ENCODE measurements around the gene EPB41L3. TPM values are rescaled to one million over a fixed set of nuclear protein-coding genes. Genes with fewer than 3 reads are reported as not detected.

EPB41L3 gene
- total RNA-seq, 1 experiment from 2014 or later, result 8.7 TPM

DNA sequence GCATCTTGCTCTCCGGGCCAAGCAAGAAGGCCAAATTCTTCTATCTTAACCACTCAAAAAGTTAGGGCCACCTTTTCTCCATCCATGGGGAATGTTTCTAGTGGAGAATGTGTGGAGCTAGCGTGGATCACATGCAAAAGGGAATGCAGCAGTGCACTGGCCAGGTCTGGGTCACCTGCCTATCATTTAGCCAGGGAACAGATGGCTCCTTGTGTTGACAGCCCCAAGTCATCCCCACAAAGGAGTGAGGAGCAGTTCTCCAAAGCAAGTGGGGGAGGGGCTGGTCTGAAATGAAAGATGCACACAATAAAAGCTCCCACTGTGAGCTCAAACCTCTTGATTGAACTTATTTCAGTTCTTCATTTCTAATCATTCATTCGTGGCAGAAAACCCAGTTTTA lies 19.1 kb downstream of the EPB41L3 start:
- H3K27me3 Mint-ChIP-seq (ENCODE audit: insufficient read depth, unreplicated experiment), result peaks cover 2% of the 10 kb centered on the region
- intact Hi-C loops (cut with micrococcal nuclease; ENCODE audit: unreplicated experiment), result no loop called here
- POLR2A ChIA-PET, result no interaction called here
- Histone ChIP-seq H3K9me3 (no peaks in the 10 kb centered on the region), H3K36me3 (ENCODE audit: control insufficient read depth, insufficient read depth, low read length) (no peaks in the 10 kb centered on the region), H3K27me3 (replicated peaks; ENCODE audit: control insufficient read depth, insufficient read depth, low read length) (no peaks in the 10 kb centered on the region), H3K4me3 (ENCODE audit: low read depth, low read length) (no peak overlapping the region), H3K4me1 (peaks cover 4% of the 10 kb centered on the region; the same call in 1 of the 2 replicates)
- H3K36me3 Mint-ChIP-seq (ENCODE audit: insufficient read depth, unreplicated experiment), result no peaks in the 10 kb centered on the region
- BruUV-seq (replicated peaks), result no TSS peak
- H3K4me3 Mint-ChIP-seq (ENCODE audit: unreplicated experiment), result no peak overlapping the region
- H3K4me1 Mint-ChIP-seq (ENCODE audit: low read depth, unreplicated experiment), result no peaks in the 10 kb centered on the region
- CTCF ChIA-PET, result no interaction called here
- H3K27ac Mint-ChIP-seq (ENCODE audit: unreplicated experiment), result no peak overlapping the region
- H3K9me3 Mint-ChIP-seq (ENCODE audit: unreplicated experiment), result no peaks in the 10 kb centered on the region
- DNase-seq, result no peak
- TF ChIP-seq, protein P1, sequence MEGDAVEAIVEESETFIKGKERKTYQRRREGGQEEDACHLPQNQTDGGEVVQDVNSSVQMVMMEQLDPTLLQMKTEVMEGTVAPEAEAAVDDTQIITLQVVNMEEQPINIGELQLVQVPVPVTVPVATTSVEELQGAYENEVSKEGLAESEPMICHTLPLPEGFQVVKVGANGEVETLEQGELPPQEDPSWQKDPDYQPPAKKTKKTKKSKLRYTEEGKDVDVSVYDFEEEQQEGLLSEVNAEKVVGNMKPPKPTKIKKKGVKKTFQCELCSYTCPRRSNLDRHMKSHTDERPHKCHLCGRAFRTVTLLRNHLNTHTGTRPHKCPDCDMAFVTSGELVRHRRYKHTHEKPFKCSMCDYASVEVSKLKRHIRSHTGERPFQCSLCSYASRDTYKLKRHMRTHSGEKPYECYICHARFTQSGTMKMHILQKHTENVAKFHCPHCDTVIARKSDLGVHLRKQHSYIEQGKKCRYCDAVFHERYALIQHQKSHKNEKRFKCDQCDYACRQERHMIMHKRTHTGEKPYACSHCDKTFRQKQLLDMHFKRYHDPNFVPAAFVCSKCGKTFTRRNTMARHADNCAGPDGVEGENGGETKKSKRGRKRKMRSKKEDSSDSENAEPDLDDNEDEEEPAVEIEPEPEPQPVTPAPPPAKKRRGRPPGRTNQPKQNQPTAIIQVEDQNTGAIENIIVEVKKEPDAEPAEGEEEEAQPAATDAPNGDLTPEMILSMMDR (IDR thresholded peaks at IDR 0.05; ENCODE audit: insufficient read depth in 1 of 2, low read depth in 1 of 2, low read length in 1 of 2, severe bottlenecking in 1 of 2, unreplicated experiment in 1 of 2), result no peak

DNA sequence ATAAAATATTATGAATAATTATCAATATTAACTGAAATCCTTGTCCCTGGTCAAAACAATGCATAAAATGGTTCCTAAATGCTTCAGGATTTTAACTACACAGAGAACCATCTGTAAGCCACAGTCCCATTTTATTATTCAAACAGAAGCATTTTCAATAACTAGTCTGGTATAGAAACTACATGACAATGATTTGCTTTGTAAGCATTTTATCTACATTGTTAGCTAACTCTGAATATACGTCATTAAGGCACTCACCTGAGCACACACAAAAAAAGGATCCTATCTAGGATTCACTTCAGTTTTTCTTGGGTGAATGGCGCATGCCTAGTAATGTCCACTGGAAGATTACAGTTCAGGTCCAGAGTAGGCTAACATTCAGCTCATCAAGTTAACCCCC lies 22.8 kb downstream of the EPB41L3 start:
- H3K36me3 ChIP-seq (ENCODE audit: control insufficient read depth, insufficient read depth, low read length), result no peaks in the 10 kb centered on the region
- CTCF ChIA-PET, result no interaction called here
- no peak for DNase-seq
- H3K4me1 ChIP-seq, result peaks cover 4% of the 10 kb centered on the region; the same call in 1 of the 2 replicates
- no peak overlapping the region for H3K27ac Mint-ChIP-seq (ENCODE audit: unreplicated experiment)
- intact Hi-C loops (cut with micrococcal nuclease; ENCODE audit: unreplicated experiment), result no loop called here
- H3K4me3 ChIP-seq (ENCODE audit: low read depth, low read length), result no peak overlapping the region
- H3K9me3 ChIP-seq, result no peaks in the 10 kb centered on the region
- TF ChIP-seq, protein P1 (IDR thresholded peaks at IDR 0.05; ENCODE audit: insufficient read depth in 1 of 2, low read depth in 1 of 2, low read length in 1 of 2, severe bottlenecking in 1 of 2, unreplicated experiment in 1 of 2), result no peak
- no peaks in the 10 kb centered on the region for H3K27me3 ChIP-seq (replicated peaks; ENCODE audit: control insufficient read depth, insufficient read depth, low read length)
- H3K27me3 Mint-ChIP-seq (ENCODE audit: insufficient read depth, unreplicated experiment), result peaks cover 8% of the 10 kb centered on the region
- no peaks in the 10 kb centered on the region for H3K4me1 Mint-ChIP-seq (ENCODE audit: low read depth, unreplicated experiment)
- no TSS peak for BruUV-seq (replicated peaks)
- H3K9me3 Mint-ChIP-seq (ENCODE audit: unreplicated experiment), result no peaks in the 10 kb centered on the region
- H3K4me3 Mint-ChIP-seq (ENCODE audit: unreplicated experiment), result no peak overlapping the region
- no peaks in the 10 kb centered on the region for H3K36me3 Mint-ChIP-seq (ENCODE audit: insufficient read depth, unreplicated experiment)
- POLR2A ChIA-PET, result interaction anchor here (0.6 kb wide), 1 partner anchor 12 kb away, joined by 3 read pairs; no protein-coding TSS in a partner anchor

DNA sequence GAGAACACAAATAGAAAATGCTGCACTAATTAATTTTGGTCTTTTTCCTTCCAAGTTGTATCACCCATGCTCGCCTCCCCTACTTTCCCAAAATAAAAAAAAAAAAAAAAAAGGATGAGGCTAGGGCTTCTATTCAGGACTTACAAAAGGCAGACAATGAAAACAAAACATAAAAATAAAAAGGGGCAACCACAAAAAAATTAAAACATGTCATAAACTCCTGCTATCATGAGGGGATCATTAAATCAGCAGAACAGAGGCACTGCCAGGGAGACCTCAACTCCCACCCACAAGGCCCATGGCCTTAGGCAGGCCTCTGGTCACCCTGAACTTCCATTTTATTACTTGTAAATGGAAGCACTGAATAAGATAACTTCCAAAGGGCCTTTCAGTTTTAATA lies 23.3 kb downstream of the EPB41L3 start:
- no peaks in the 10 kb centered on the region for H3K36me3 ChIP-seq (ENCODE audit: control insufficient read depth, insufficient read depth, low read length)
- H3K9me3 ChIP-seq, result no peaks in the 10 kb centered on the region
- Mint-ChIP-seq H3K27me3 (ENCODE audit: insufficient read depth, unreplicated experiment) (peaks cover 8% of the 10 kb centered on the region), H3K27ac (ENCODE audit: unreplicated experiment) (no peak overlapping the region), H3K4me3 (ENCODE audit: unreplicated experiment) (no peak overlapping the region), H3K36me3 (ENCODE audit: insufficient read depth, unreplicated experiment) (no peaks in the 10 kb centered on the region), H3K4me1 (ENCODE audit: low read depth, unreplicated experiment) (no peaks in the 10 kb centered on the region), H3K9me3 (ENCODE audit: unreplicated experiment) (no peaks in the 10 kb centered on the region)
- CTCF ChIA-PET, result no interaction called here
- H3K4me3 ChIP-seq (ENCODE audit: low read depth, low read length), result no peak overlapping the region
- BruUV-seq (replicated peaks), result no TSS peak
- no peak for DNase-seq
- TF ChIP-seq, protein P1 (IDR thresholded peaks at IDR 0.05; ENCODE audit: insufficient read depth in 1 of 2, low read depth in 1 of 2, low read length in 1 of 2, severe bottlenecking in 1 of 2, unreplicated experiment in 1 of 2), result no peak
- intact Hi-C loops (cut with micrococcal nuclease; ENCODE audit: unreplicated experiment), result no loop called here
- no peaks in the 10 kb centered on the region for H3K27me3 ChIP-seq (replicated peaks; ENCODE audit: control insufficient read depth, insufficient read depth, low read length)
- POLR2A ChIA-PET, result no interaction called here
- peaks cover 4% of the 10 kb centered on the region; the same call in 1 of the 2 replicates for H3K4me1 ChIP-seq

Data from Caco-2 (cell line).